Fibroblast of pulmonary artery (primary cell): ENCODE results near the gene CKS1B.

Experiments used
- DNase-seq: peaks from one replicate; pipeline ENCODE4 v3.0.0-alpha.2; 2010; ENCODE audit warnings: low read depth
- H3K4me3 ChIP-seq: replicated peaks from 2 replicates; pipeline ENCODE4 v1.5.1; 2011; ENCODE audit warnings: low read depth, mild to moderate bottlenecking, control low read depth, low read length, moderate library complexity
- CTCF ChIP-seq: IDR thresholded peaks from 2 replicates; pipeline ENCODE4 v1.5.1; 2011; ENCODE audit warnings: mild to moderate bottlenecking, control low read depth, low read length, inconsistent platforms; ENCODE audit errors: missing control alignments

Gene CKS1B

DNA sequence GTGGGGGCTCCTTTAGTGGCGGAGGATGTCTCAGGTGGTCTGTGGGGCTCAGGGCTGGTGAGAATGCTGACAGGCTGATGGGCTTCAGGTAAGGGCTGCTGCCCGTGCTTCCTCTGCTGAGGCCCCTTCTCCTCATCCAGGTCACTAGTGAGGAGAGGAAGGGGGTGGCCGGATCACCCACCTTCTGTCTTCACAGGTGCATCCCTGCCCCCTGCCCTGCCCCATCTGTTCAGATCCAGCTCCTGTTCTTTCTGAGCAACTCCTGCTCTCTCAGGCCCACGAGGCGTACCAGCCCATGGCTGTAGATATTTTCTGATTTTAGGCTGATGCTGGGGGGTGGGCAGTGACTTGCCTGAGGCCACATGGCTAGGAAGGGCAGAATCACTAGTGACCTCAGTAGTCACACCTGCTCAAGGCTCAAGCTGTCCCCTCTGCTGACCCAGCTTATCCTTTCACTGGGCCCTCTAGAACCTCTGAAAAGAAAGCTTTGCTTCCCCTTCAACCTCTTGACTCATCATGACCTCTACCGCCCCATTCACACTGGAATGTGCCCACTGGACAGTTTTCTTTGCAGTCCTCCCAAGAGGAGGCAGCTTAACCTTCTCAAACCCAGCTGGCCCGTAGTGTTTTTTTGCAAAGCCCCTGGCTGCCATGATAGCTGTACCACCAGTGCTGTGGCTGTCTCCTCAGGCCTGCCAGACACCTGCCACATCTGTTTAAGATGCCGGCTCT is 44.3 kb downstream of the CKS1B start:
- H3K4me3 ChIP-seq = no peak overlapping the region
- DNase-seq = no peak
- no peak for TF ChIP-seq CTCF

- DNase-seq = no peak
- TF ChIP-seq CTCF = no peak
- no peak overlapping the region for H3K4me3 ChIP-seq
Measured at GRCh38 chr1:155019377-155020245, 45.1 kb downstream of the CKS1B start.

GRCh38 chr1:155022136-155022926 is 47.9 kb downstream of the CKS1B start:
- no peak for TF ChIP-seq CTCF
- DNase-seq = no peak
- no peak overlapping the region for H3K4me3 ChIP-seq

DNA sequence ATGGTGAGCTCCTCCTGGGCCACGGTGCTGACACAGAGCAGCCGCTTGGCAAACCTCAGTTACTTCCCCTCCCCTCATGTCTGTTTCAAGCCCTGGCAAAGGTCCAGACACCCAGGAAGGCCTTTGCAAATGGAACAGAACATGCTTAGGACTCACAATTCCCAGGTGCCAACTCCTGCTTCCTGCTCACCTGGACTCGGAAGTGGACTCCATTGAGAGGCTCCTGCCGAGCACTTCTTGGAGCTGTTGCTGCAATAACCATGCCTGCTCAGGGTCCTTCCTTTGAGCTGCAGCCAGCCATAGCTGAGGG is 48.4 kb downstream of the CKS1B start:
- no peak for DNase-seq
- no peak for TF ChIP-seq CTCF
- no peak overlapping the region for H3K4me3 ChIP-seq

- no peak for DNase-seq
- H3K4me3 ChIP-seq = no peak overlapping the region
- no peak for TF ChIP-seq CTCF
Measured at GRCh38 chr1:155023627-155024026, 49.1 kb downstream of the CKS1B start.

DNA sequence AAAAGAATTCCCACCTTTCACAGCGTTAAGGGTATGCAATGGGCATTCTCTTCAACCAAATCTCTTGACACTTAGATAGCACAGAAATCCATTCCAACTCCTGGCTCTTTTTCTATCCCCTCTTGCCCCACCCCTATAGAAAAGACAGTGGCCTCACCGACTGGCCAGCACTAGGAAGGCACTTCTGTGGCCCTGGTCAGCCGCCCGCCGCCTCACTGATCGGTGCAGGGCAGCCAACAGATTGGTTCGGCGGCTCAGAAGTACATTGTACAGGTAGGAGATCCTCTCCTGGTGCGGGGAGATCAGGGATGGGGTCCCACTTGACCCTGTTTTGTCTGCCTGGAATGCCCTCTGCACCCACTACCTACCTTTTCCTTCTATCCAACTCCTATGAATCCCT is 49.8 kb downstream of the CKS1B start:
- H3K4me3 ChIP-seq = no peak overlapping the region
- no peak for TF ChIP-seq CTCF
- DNase-seq = no peak
